Chondrocyte (in vitro differentiated cells): Measurements from ENCODE around the gene TGFBRAP1. TPM values are rescaled to one million over a fixed set of nuclear protein-coding genes. Genes with fewer than 3 reads are reported as not detected.

ENCODE experiments used
- DNase-seq: peaks from one replicate; pipeline ENCODE4 v3.0.0; 2021; ENCODE audit warnings: mixed read lengths, low spot score
- H3K27ac Mint-ChIP-seq: one replicate; pipeline ENCODE4 v1.8.0; 2021; ENCODE audit warnings: mild to moderate bottlenecking, moderate library complexity, mixed read lengths; ENCODE audit not compliant: unreplicated experiment
- H3K27me3 Mint-ChIP-seq: 2 replicates; pipeline ENCODE4 v1.8.0; 2021; ENCODE audit warnings: low read depth, mixed read lengths
- H3K36me3 Mint-ChIP-seq: 2 replicates; pipeline ENCODE4 v1.8.0; 2021; ENCODE audit warnings: low read depth, mixed read lengths
- H3K4me1 Mint-ChIP-seq: 2 replicates; pipeline ENCODE4 v1.8.0; 2021; ENCODE audit warnings: low read depth, mild to moderate bottlenecking, mixed read lengths
- H3K4me3 Mint-ChIP-seq: one replicate; pipeline ENCODE4 v1.8.0; 2021; ENCODE audit warnings: mild to moderate bottlenecking, moderate library complexity, mixed read lengths; ENCODE audit not compliant: unreplicated experiment
- H3K9me3 Mint-ChIP-seq: 2 replicates; pipeline ENCODE4 v1.8.0; 2021; ENCODE audit warnings: low read depth, mixed read lengths
- total RNA-seq: library from RNA; stranded (reverse); gene quantifications from 3 replicates; pipeline ENCODE4 v1.2.1, GENCODE V29; 2021
- TF ChIP-seq, protein P1 (sequence below): fragments of 200-600 bp; sonication (generic); IDR thresholded peaks from 2 replicates; pipeline ENCODE4 v1.5.0; 2021; ENCODE audit warnings: antibody characterized with exemption, mild to moderate bottlenecking, moderate library complexity

Gene TGFBRAP1
- total RNA-seq, 1 donor from 2014 or later: 18.3 TPM

DNA sequence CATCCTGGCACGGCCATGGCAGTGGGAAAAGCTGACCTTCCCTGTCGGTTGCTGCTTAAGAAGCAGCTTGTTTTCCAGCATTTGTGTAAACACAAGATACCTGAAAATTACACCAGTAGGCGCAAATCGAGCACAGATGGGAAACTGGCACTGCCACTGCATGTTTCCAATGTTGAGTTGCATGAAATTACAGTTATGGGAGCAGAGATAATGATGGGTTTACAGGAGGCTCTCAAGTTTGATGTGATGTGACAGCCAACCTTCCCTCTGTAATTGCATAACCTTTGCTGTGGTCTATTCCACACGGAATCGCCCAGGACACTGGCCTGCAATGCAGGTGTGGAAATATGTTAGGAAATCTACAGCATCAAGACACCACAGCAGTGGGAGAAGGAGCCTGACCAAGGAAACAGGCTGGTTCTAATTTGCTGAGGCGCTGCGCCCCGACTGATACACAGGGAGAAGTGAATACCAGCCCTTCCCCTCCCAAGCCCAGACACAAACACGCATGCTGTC, 70.6 kb downstream of the TGFBRAP1 start:
- Mint-ChIP-seq H3K27me3 (no peaks in the 10 kb centered on the region), H3K4me3 (no peak overlapping the region), H3K9me3 (peaks cover 4% of the 10 kb centered on the region), H3K4me1 (peaks cover 37% of the 10 kb centered on the region), H3K27ac (no peak overlapping the region), H3K36me3 (peaks cover 7% of the 10 kb centered on the region)
- DNase-seq: no peak
- TF ChIP-seq, protein P1, sequence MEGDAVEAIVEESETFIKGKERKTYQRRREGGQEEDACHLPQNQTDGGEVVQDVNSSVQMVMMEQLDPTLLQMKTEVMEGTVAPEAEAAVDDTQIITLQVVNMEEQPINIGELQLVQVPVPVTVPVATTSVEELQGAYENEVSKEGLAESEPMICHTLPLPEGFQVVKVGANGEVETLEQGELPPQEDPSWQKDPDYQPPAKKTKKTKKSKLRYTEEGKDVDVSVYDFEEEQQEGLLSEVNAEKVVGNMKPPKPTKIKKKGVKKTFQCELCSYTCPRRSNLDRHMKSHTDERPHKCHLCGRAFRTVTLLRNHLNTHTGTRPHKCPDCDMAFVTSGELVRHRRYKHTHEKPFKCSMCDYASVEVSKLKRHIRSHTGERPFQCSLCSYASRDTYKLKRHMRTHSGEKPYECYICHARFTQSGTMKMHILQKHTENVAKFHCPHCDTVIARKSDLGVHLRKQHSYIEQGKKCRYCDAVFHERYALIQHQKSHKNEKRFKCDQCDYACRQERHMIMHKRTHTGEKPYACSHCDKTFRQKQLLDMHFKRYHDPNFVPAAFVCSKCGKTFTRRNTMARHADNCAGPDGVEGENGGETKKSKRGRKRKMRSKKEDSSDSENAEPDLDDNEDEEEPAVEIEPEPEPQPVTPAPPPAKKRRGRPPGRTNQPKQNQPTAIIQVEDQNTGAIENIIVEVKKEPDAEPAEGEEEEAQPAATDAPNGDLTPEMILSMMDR: no peak

DNA sequence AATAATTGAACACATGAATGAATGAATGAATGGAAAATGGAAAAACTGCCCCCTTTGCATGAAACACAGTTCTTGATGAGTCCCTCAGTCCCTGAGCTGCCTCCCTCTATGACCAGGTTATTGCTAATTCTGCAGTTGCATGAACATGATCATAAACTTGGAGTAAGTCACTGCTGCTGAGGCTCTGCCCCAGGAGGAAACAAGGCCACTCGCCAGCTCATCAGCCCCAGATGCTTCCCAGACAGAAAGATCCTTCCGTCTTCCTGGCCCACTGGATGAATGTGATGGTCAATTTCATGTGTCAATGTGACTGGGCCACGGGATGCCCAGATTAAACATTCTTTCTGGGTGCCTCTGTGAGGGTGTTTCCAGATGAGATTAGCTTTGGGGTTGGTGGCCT, 71.6 kb downstream of the TGFBRAP1 start:
- DNase-seq: no peak
- Mint-ChIP-seq H3K27ac (no peak overlapping the region), H3K4me3 (no peak overlapping the region), H3K9me3 (peaks cover 4% of the 10 kb centered on the region), H3K4me1 (peaks cover 40% of the 10 kb centered on the region), H3K27me3 (no peaks in the 10 kb centered on the region), H3K36me3 (peaks cover 4% of the 10 kb centered on the region)
- TF ChIP-seq, protein P1: no peak

DNA sequence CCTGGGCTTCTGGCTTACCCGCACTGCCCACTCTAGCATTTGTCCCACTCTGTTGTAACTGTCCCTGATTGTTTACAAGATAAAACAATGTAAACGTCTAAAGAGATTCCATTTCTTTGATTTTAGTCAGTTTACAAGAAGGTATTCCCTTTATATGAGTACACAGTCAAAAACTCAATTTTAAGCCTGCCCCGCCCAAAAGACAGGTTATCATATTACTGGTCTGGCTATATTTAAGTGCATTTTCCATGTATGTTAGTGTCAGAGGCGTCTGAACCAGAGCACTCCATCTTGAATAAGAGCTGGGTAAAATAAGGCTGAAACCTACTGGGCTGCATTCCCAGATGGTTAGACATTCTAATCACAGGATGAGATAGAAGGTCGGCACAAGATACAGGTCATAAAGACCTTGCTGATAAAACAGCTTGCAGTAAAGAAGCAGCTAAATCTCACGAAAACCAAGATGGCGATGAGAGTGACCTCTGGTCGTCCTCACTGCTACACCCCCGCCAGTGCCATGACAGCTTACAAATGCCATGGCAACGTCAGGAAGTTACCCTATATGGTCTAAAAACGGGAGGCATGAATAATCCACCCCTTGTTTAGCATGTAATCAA, 73.0 kb downstream of the TGFBRAP1 start:
- TF ChIP-seq, protein P1: no peak
- no peaks in the 10 kb centered on the region for H3K27me3 Mint-ChIP-seq
- H3K4me3 Mint-ChIP-seq: no peak overlapping the region
- H3K36me3 Mint-ChIP-seq: peaks cover 2% of the 10 kb centered on the region
- peak overlapping the region; percentile 91 for H3K27ac Mint-ChIP-seq
- H3K4me1 Mint-ChIP-seq: peaks cover 38% of the 10 kb centered on the region
- DNase-seq: no peak
- peaks cover 4% of the 10 kb centered on the region for H3K9me3 Mint-ChIP-seq

DNA sequence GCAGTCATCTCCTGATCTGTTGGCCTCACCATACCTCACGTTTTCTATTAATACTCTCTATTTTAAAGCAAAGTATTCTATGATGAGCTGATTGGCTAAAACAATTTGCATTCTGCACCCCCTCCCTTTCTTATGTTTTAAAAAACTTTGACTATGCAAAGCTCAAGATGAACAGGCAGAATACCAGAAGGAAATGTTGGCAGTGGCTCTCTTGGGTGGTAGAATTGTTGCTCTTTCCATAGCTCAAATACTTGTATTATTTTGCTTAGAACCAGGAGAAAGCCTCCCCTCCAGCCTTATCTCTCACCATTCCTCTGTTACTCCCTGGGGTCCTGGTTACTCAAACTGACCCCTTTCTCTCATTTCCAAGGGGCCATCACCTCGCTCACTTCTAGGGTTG, 73.6 kb downstream of the TGFBRAP1 start:
- H3K4me1 Mint-ChIP-seq: peaks cover 33% of the 10 kb centered on the region
- H3K4me3 Mint-ChIP-seq: no peak overlapping the region
- no peak for DNase-seq
- no peaks in the 10 kb centered on the region for H3K27me3 Mint-ChIP-seq
- H3K27ac Mint-ChIP-seq: peak overlapping the region; percentile 91
- TF ChIP-seq, protein P1: no peak
- H3K36me3 Mint-ChIP-seq: peaks cover 2% of the 10 kb centered on the region
- peaks cover 4% of the 10 kb centered on the region for H3K9me3 Mint-ChIP-seq

DNA sequence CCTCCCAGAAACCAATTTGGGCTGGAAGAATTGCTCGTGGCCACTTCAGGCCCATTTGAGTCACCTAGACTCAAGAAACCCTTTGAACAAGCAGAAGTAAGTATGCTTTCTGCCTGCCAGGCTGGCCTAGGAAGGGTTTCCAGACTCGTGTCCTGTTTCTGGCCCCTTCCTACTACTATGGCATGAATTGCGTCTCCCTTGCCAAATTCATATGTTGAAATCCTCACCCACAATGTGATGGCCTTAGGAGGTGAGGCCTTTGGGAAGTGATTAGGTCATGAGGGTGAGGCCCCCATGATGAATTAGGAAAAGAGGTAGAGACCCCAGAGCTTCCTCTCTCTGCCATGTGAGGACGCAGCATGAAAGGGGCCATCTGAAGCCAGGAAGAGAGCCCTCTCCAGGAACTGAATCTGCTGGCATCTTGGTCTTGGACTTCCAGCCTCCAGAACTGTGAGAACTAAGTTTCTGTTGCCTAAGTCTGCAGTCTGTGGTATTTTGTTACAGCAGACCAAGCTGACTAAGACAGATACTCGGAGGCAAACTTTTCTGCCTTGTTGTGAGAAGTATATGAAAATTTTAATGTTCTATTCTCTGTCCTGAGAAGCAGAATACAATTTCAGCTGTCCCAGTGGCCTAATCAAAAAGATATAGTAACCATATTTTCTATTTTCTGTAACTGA, 74.9 kb downstream of the TGFBRAP1 start:
- Mint-ChIP-seq H3K4me3 (no peak overlapping the region), H3K27ac (no peak overlapping the region), H3K27me3 (no peaks in the 10 kb centered on the region), H3K4me1 (peaks cover 30% of the 10 kb centered on the region), H3K36me3 (peaks cover 2% of the 10 kb centered on the region), H3K9me3 (peaks cover 4% of the 10 kb centered on the region)
- TF ChIP-seq, protein P1: no peak
- no peak for DNase-seq
